GM12875 (cell line): ENCODE results near the gene CTCF.

Source experiments
- H3K4me3 ChIP-seq: one replicate; pipeline ENCODE4 v1.5.1; 2011; ENCODE audit warnings: low read depth, low read length, control low read depth
- CTCF ChIP-seq: IDR thresholded peaks from 2 replicates; pipeline ENCODE4 v1.5.1; 2011; ENCODE audit warnings: low read depth, mild to moderate bottlenecking, control low read depth, inconsistent platforms, low read length, moderate library complexity, borderline replicate concordance; ENCODE audit not compliant: insufficient read depth

The CTCF gene

GRCh38 chr16:67579686-67580085, 17.4 kb downstream of the CTCF start:
- no peak overlapping the region for H3K4me3 ChIP-seq
- no peak for TF ChIP-seq CTCF

- no peak for TF ChIP-seq CTCF
- no peak overlapping the region for H3K4me3 ChIP-seq
Observed at GRCh38 chr16:67580202-67580601, 17.9 kb downstream of the CTCF start.

GRCh38 chr16:67593288-67593687, 31.0 kb downstream of the CTCF start:
- TF ChIP-seq CTCF: no peak
- no peak overlapping the region for H3K4me3 ChIP-seq

GRCh38 chr16:67593701-67594100, 31.4 kb downstream of the CTCF start:
- no peak overlapping the region for H3K4me3 ChIP-seq
- no peak for TF ChIP-seq CTCF

- TF ChIP-seq CTCF: no peak
- H3K4me3 ChIP-seq: no peak overlapping the region
Observed at GRCh38 chr16:67594256-67594915, 32.1 kb downstream of the CTCF start.

- H3K4me3 ChIP-seq: no peak overlapping the region
- no peak for TF ChIP-seq CTCF
Observed at GRCh38 chr16:67594956-67595355, 32.6 kb downstream of the CTCF start.

- H3K4me3 ChIP-seq: no peak overlapping the region
- TF ChIP-seq CTCF: no peak
Observed at GRCh38 chr16:67598527-67598926, 36.2 kb downstream of the CTCF start.
